ENCODE data around the gene CBX6. TPM values are rescaled to one million over a fixed set of nuclear protein-coding genes. Genes with fewer than 3 reads are reported as not detected.

CBX6 gene
- total RNA-seq, 4 donors from 2014 or later: 47.2 to 118 (median 85.0) TPM

DNA sequence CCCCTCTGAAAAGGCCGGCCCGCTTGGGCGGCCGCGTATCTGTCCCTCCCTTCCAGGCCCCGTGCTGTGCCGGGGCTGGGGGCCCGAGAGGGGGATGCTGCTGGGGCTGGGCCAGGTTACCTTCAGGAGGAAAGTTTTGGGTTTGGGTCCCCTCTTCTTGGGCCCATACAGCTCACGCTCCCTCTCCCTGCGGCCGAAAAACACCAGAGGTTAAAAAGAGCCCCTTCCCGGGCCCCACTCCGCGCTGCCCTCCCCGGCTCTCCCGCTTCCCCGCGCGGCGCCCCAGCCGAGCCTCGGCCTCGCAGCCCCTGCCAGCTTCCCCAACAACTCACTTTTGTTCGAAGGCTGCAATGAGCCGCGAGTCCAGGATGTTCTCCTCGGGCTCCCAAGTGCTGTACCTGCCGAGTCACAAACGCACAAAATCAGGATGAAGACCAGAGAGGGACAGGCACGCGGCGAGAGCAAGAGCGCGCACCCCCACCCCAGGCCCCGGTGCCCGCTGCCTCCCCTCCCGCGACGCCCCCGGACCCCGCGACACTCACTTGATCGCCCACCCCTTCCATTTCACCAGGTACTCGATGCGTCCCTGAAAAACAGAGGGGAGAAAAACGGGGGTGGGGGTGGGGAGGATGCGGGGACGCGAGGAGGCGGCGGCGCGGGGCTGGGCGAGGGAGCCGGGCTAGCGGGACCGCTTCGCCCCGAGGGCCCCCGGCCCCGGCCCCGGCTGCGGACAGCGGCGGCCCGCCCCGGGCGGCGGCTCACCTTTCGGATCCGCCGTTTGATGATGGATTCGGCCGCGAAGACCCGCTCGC lies 450 bp downstream of the CBX6 start:
- no peak for TF ChIP-seq POLR2A (IDR thresholded peaks at IDR 0.05)

DNA sequence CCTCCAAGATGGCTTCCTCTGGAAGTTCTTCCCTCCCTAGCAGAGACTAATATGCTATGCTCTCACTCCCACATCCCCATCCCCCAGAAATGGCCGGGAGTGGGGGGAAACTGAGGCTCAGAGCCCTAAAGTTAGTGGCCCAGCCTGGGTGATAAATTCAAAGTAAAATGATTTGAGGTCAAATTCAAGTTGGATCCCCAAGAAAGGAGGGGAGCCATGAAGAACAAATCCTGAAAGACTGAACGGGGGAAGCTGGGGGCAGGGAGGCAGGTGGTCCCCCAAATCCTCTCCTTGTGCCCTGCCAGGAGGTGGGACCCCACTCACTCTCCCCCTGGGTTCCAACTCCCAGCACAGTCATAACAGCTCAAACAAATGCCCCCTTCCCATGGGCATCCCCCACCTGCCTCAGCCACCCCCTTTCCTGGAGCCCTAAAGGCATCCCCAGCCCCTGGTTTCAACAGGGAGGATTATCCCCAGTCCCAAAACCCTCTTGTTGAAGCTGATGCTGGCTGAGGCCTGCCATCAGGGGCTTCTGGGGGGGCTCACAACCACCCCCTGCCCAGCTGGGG lies 1.1 kb downstream of the CBX6 start:
- intact Hi-C loops (cut with DNase I): no loop called here
- peak overlapping the region; percentile 63 to 89 (median 63) for H3K4me3 ChIP-seq (replicated peaks in 1 of 3)
- no peak for TF ChIP-seq POLR2A (IDR thresholded peaks at IDR 0.05)
- no peak for TF ChIP-seq CTCF (IDR thresholded peaks at IDR 0.05)
- H3K27ac ChIP-seq: peak overlapping the region; percentile 76 to 97 (median 79)
- H3K27me3 ChIP-seq: no peaks in the 10 kb centered on the region
- H3K9me3 ChIP-seq: no peaks in the 10 kb centered on the region
- peaks cover 17 to 45% of the 10 kb centered on the region in 2 donors for H3K4me1 ChIP-seq
- peaks cover 10 to 12% of the 10 kb centered on the region in 2 donors for H3K36me3 ChIP-seq
- WGBS, 2 donors: 28 to 36% methylated on average over 2 of the region's 2 CpGs
- DNase-seq: no peak

More for the DNA sequence above, 450 bp downstream of the CBX6 start:
- 2 to 13% methylated on average over 6 to 45 of the region's 77 CpGs for WGBS, 2 donors
- H3K4me1 ChIP-seq: peaks cover 17 to 38% of the 10 kb centered on the region in 2 donors
- intact Hi-C loops (cut with DNase I): no loop called here
- peak overlapping the region; percentile 76 to 97 (median 79) for H3K27ac ChIP-seq
- DNase-seq: peak; percentile 31 to 37
- peak overlapping the region; percentile 63 to 89 (median 63) for H3K4me3 ChIP-seq (replicated peaks in 1 of 3)
- H3K9me3 ChIP-seq: no peaks in the 10 kb centered on the region
- no peaks in the 10 kb centered on the region for H3K27me3 ChIP-seq
- H3K36me3 ChIP-seq: peaks cover 3 to 9% of the 10 kb centered on the region in 2 donors

- H3K27me3 ChIP-seq: no peaks in the 10 kb centered on the region
- TF ChIP-seq POLR2A (IDR thresholded peaks at IDR 0.05) (no peak), CTCF (IDR thresholded peaks at IDR 0.05) (peak; percentile 78 to 92 (median 84))
- WGBS, 2 donors: 10 to 17% methylated on average over 12 of the region's 12 CpGs
- H3K9me3 ChIP-seq: no peaks in the 10 kb centered on the region
- peaks cover 17 to 50% of the 10 kb centered on the region in 2 donors for H3K4me1 ChIP-seq
- DNase-seq: peak; percentile 93
- intact Hi-C loops (cut with DNase I): no loop called here
- no peak overlapping the region for H3K4me3 ChIP-seq (replicated peaks in 1 of 3)
- H3K36me3 ChIP-seq: peaks cover 12 to 13% of the 10 kb centered on the region in 2 donors
- peak overlapping the region; percentile 76 to 97 (median 79) for H3K27ac ChIP-seq
Measured at GRCh38 chr22:38870312-38870741, 1.7 kb downstream of the CBX6 start.

- TF ChIP-seq POLR2A (IDR thresholded peaks at IDR 0.05): no peak
- no peak for TF ChIP-seq CTCF (IDR thresholded peaks at IDR 0.05)
- intact Hi-C loops (cut with DNase I): loop anchor here (5.0 to 10.0 kb wide), 3 partner anchors 95 to 435 kb away; no protein-coding TSS in a partner anchor
- Histone ChIP-seq H3K27me3 (no peaks in the 10 kb centered on the region), H3K9me3 (no peaks in the 10 kb centered on the region), H3K4me1 (peaks cover 23 to 57% of the 10 kb centered on the region in 2 donors), H3K27ac (no peak overlapping the region), H3K36me3 (peaks cover 12 to 13% of the 10 kb centered on the region in 2 donors), H3K4me3 (replicated peaks in 1 of 3) (no peak overlapping the region)
- 76 to 89% methylated on average over 3 of the region's 3 CpGs for WGBS, 2 donors
- no peak for DNase-seq
Measured at GRCh38 chr22:38869663-38870062, 2.4 kb downstream of the CBX6 start.

DNA sequence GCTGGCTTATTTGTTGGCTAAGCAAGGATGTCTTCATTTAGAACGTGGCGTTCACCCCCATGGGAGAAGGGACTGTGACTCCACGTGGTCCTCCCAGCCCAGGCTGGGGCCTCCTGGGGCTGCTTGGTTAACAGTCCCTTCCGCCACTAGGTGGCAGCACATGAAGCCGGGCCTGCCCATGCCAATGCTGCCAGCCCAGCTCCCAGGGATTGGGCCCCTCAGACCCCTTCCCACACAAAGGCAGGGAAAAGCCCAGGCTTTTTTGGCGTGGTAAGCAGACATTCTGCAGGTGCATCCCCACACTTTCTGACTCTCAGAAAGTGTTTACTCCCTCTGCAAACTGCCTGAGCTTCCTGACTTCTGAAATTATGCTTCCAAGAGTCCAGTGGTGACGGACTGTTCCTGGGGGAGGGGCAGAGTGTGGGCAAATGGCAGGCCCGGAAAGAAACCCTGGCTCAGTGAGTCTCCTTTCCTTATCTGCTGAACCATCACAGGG lies 3.1 kb downstream of the CBX6 start:
- Histone ChIP-seq H3K4me1 (peaks cover 27 to 62% of the 10 kb centered on the region in 2 donors), H3K27ac (no peak overlapping the region)

More for the DNA sequence above, 3.1 kb downstream of the CBX6 start:
- WGBS, 2 donors: 25 to 26% methylated on average over 5 to 6 of the region's 8 CpGs
- Histone ChIP-seq H3K4me3 (replicated peaks in 1 of 3) (no peak overlapping the region), H3K36me3 (peaks cover 12 to 13% of the 10 kb centered on the region in 2 donors), H3K27me3 (no peaks in the 10 kb centered on the region), H3K9me3 (no peaks in the 10 kb centered on the region)
- TF ChIP-seq CTCF (IDR thresholded peaks at IDR 0.05) (peak; percentile 72 to 88 (median 78)), POLR2A (IDR thresholded peaks at IDR 0.05) (no peak)
- intact Hi-C loops (cut with DNase I): loop anchor here (5.0 to 10.0 kb wide), 3 partner anchors 94 to 436 kb away; no protein-coding TSS in a partner anchor
- DNase-seq: peak; percentile 81 to 87
